ENCODE data around the gene ADD2. TPM values are rescaled to one million over a fixed set of nuclear protein-coding genes. Genes with fewer than 3 reads are reported as not detected.

Gene ADD2
- total RNA-seq, 6 experiments from 2014 or later, result not detected

DNA sequence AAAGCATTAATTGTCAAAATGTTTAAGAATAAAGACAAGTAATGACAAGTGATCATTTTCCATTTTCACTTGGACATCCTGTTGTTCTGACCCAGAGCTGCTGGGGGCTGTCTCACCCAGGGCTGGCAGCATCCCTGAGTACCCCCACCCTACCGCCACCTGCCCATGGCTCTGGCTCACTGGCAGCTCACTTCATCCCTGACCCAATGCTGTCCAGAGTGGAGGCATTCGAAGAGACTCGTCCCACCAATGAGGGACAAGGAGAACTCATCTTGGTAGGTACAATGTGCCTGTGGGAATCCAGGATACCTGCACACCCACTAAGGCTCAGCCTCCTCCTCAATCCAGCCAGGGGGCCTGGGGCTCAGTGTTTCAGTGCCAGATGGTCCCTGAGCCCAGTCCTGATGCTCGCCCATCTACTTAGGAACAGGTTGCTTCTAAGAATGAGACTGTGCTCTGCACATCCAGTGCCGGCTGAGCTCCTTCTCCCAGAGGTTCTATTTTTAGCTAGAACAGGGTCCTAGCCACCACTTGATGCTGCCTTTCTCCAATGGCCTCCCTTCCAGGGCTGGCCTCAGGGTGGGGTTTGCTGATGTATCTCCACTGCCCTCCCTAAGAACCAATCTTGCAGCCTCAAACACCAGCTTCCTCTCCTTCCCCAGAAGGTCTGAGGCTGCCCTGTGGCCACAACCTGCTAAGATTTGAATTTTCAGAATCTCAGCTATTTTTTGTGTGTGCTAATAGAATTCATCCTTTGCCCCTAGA is 53.7 kb downstream of the ADD2 start:
- Mint-ChIP-seq H3K4me1 (ENCODE audit: low read depth) (no peaks in the 10 kb centered on the region), H3K27ac (no peak overlapping the region), H3K9me3 (no peaks in the 10 kb centered on the region), H3K36me3 (ENCODE audit: low read depth) (no peaks in the 10 kb centered on the region), H3K27me3 (ENCODE audit: insufficient read depth) (peaks cover 57% of the 10 kb centered on the region), H3K4me3 (no peak overlapping the region)
- TF ChIP-seq, protein P1, sequence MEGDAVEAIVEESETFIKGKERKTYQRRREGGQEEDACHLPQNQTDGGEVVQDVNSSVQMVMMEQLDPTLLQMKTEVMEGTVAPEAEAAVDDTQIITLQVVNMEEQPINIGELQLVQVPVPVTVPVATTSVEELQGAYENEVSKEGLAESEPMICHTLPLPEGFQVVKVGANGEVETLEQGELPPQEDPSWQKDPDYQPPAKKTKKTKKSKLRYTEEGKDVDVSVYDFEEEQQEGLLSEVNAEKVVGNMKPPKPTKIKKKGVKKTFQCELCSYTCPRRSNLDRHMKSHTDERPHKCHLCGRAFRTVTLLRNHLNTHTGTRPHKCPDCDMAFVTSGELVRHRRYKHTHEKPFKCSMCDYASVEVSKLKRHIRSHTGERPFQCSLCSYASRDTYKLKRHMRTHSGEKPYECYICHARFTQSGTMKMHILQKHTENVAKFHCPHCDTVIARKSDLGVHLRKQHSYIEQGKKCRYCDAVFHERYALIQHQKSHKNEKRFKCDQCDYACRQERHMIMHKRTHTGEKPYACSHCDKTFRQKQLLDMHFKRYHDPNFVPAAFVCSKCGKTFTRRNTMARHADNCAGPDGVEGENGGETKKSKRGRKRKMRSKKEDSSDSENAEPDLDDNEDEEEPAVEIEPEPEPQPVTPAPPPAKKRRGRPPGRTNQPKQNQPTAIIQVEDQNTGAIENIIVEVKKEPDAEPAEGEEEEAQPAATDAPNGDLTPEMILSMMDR (IDR thresholded peaks at IDR 0.05), result no peak
- no peak for DNase-seq

DNA sequence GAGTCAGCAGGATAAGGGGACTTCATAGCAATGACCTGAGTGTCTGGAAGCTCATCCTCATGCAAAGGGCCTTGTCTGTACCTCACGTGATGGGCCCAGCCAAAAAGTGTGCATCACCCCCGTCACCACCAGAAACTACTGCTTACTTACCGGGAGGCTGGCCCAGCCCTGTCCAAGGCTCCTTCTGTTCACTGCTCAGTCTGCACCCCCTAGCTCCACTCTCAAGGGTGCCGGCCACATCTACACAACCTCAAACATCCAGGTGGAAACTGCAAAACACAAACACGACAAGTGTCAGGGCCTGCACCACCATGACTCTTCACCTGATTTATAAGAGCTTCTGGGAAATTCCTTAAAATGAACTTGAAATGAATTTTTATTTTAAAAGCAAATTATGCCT is 55.1 kb downstream of the ADD2 start:
- Mint-ChIP-seq H3K9me3 (no peaks in the 10 kb centered on the region), H3K4me1 (ENCODE audit: low read depth) (no peaks in the 10 kb centered on the region), H3K27ac (no peak overlapping the region), H3K36me3 (ENCODE audit: low read depth) (no peaks in the 10 kb centered on the region), H3K4me3 (no peak overlapping the region), H3K27me3 (ENCODE audit: insufficient read depth) (peaks cover 53% of the 10 kb centered on the region)
- no peak for DNase-seq
- TF ChIP-seq, protein P1 (IDR thresholded peaks at IDR 0.05), result no peak

DNA sequence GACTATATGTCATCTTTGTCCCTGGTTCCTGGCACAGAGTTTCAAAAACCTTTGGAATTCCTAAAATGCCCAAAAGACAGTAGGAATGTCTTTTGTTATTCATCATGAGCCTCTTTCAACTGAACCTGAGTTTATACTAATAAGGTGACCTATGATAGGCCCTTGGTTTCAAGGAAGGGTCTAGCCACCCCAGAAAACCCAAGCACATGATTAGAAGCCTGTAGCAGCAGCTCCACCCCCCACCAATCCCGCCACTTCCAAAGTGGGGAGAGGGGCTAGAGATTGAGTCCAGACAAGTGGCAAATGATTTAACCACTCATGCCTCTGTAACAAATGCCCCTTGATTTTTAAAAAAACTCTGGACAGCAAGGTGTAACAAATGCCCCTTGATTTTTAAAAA is 56.8 kb downstream of the ADD2 start:
- Mint-ChIP-seq H3K9me3 (no peaks in the 10 kb centered on the region), H3K27me3 (ENCODE audit: insufficient read depth) (peaks cover 45% of the 10 kb centered on the region), H3K36me3 (ENCODE audit: low read depth) (no peaks in the 10 kb centered on the region), H3K27ac (no peak overlapping the region), H3K4me1 (ENCODE audit: low read depth) (no peaks in the 10 kb centered on the region), H3K4me3 (no peak overlapping the region)
- DNase-seq, result no peak
- TF ChIP-seq, protein P1 (IDR thresholded peaks at IDR 0.05), result no peak

DNA sequence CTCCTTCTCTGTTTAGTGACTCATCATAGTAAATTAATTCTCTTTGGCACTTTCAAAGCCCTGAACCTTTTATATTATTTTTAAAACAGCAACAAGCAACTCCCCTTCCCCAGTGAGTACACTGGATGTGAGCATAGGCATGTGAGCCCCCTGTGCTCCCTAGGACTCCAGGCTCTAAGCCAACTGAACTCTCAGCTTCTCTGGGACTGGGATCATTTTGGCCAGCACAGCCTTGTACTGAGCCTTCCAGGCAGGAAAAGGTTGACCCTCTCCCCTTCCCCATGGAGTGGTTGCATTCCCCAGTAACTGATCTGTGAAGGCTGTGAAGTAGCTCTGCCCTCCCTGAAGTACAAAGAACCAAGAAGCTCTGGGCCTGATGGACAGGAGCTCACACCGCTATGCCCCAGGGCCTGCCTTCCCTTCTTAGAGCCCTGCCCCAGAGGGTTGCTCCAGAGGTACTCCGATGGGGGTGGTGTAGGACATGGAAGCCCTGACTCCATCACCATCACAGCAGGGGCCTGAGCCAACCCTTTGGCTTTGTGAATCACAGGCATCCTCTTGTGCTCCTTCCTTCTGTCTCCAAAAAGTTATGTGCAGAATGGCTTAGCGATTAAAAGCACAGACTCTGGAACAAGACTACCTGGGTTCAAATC is 57.8 kb downstream of the ADD2 start:
- H3K27ac Mint-ChIP-seq, result no peak overlapping the region
- no peak overlapping the region for H3K4me3 Mint-ChIP-seq
- DNase-seq, result no peak
- TF ChIP-seq, protein P1 (IDR thresholded peaks at IDR 0.05), result no peak
- no peaks in the 10 kb centered on the region for H3K36me3 Mint-ChIP-seq (ENCODE audit: low read depth)
- H3K4me1 Mint-ChIP-seq (ENCODE audit: low read depth), result no peaks in the 10 kb centered on the region
- no peaks in the 10 kb centered on the region for H3K9me3 Mint-ChIP-seq
- H3K27me3 Mint-ChIP-seq (ENCODE audit: insufficient read depth), result peaks cover 40% of the 10 kb centered on the region

DNA sequence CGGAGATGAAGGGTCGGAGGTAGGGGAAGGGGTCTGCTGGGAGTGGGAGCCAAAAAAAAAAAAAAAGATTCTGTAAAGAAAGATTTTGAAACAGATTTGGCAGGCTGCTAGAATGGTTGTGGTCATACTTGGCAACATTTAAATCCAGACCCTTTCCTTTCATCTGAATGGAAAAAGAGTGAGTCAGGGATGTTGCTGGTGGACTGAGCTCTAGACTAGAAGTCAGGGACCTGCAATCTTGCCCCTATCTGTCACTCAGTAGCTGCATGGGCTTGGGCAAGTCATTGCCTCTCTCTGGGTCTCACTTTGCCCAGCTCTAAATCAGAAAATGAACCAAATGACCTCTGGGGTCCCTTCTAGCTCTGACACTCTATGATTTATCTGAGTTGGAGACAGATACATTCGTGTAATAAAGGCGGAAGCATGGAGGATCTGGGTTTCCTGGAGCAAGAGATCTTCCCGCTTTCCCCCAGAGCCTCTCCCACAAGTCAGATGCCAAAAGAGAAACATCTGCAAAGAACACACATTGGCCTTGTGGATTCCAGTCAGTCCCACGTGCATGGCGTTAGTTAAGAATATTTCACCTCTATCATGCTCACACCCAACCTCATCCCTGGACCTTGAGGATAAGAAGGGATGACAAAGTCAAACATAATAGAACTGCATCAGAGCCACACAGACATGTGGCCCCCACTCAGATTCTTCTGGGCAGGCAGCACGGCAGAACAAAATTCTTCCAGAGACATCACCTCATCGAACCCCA is 58.5 kb downstream of the ADD2 start:
- Mint-ChIP-seq H3K4me3 (no peak overlapping the region), H3K4me1 (ENCODE audit: low read depth) (no peaks in the 10 kb centered on the region), H3K36me3 (ENCODE audit: low read depth) (no peaks in the 10 kb centered on the region), H3K27ac (no peak overlapping the region), H3K9me3 (no peaks in the 10 kb centered on the region), H3K27me3 (ENCODE audit: insufficient read depth) (peaks cover 40% of the 10 kb centered on the region)
- TF ChIP-seq, protein P1 (IDR thresholded peaks at IDR 0.05), result no peak
- DNase-seq, result no peak
